DMS53 (cell line): ENCODE measurements around the gene HLA-DQB1.
"Not testable (repeated sequence)": the region's sequence is repeated elsewhere in the genome, so short reads cannot be mapped to it uniquely, and the experiment has no call there.

Source experiments
- DNase-seq: peaks from one replicate; lab custom pipeline; 2025; lab: John Stamatoyannopoulos, UW

Gene HLA-DQB1

DNA sequence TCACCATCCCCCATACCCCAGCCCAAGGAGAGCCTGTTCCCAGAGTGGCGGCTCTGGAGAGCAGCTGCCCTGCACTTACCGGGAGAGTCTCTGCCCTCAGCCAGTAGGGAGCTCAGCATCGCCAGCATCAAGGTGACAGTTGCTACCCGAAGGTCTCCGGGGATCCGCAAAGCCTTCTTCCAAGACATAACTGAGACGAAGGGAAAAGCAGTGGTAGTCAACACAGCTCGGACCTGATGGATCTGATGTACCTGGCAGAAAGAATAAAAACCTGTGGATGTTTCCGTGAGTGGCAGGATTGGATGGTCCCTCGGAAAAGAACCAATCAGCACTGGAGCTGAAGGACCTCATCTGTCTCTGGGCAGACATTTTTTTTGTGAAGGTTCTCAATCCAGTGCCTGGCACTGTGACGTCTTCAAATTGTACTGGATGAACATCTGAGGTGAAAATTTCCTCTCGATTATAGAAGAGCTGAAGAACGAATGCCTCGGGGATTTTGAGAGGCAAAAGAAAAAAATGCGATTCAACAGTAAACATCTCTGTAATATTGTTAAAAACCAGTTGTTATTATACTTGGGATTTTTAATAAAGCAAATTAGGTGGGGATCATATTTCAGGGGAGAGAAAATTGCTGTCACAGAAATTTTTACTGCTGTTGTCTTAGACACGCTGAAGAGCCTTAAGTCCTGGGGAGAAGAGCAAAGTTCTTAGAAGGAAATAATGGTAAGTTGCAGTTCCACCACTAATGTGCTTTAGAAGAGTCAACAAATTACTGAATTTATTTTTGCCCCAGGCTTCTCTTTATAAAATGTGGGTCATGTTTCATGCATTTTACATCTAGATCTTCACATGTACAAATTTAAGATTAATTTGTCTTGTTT is at the start of gene HLA-DQB1:
Gene HLA-DQB1 (minus strand): TSS at position 238 of the 881 bp plus-strand sequence. CDS start 50 bp downstream, at position 188.
- peak; percentile 94 for DNase-seq

DNA sequence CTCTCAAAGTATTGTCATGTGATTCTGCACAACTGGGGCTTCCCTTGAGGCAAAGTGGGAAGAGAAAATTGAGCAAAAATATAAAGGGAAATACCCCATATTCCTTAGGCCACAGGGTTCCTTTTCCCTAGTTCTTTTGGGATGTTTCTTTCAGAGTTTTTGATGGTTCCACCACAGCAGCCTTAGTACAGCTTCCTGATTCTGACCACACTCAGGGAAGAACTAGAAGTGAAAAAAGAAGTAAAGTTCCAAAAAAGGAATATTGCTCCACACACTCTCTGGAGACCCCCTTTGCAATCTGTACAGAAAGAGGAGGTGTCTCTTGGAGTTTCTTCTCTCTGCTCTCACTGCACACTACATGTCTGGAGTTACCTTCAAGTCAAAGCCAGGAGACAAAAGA is 46.8 kb upstream of the HLA-DQB1 start:
- DNase-seq: no peak

DNA sequence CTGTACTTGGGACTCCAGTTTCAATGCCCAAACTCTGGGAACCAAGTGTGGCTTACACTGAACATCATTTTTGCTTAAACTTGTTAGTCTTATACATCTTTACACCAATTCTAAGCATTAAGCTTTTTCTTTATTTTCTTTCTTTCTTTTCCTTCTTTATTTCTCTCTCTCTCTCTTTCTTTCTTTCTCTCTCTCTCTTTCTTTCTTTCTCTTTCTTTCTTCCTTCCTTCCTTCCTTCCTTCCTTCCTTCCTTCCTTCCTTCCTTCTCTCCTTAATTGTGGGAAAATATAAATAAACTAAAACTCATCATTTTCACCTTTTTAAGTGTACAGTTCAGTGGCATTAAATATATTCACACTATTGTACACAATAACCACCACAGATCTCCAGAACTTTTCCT is 43.2 kb upstream of the HLA-DQB1 start:
- DNase-seq: no peak

GRCh38 chr6:32705164-32705563 is 38.7 kb upstream of the HLA-DQB1 start:
- DNase-seq: not testable (repeated sequence)

DNA sequence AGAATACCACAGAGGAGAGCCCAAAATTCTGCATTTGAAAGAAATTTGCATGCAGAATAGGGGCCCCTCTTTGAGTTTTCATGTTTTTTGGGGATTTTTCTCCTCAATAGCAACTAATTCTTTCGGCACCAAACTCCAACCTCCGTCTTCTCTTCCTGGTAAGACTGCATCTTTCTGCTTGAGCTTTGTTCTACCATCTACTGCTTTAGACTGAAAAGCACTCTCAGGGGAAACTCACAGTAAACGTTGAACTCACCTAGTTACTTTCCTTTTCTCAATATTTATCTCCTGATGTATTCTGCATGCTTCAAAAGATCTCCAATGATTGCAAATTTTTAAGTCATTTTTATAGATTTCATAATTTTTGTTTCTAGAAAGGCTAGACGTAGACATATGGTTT is 36.9 kb upstream of the HLA-DQB1 start:
- no peak for DNase-seq

GRCh38 chr6:32700391-32701040 is 34.1 kb upstream of the HLA-DQB1 start:
- DNase-seq: peak; percentile 78

DNA sequence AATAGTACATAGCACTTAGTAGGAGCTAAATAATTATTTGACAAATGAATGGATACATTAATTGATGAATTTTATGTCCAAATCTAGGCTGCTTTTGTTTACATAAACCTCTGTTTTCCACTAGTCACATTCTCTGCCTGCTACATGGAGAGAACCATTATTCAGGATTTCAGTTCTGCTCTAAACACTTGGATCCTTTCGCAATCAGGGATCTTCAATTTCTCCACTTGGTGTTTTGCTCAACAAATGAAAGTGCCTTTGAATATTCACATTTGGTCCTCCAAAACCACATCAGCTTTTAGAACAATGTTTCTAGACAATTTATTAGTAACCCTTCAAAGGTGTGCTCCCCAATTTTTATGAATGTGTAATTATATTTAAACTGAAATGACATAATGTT is 30.6 kb upstream of the HLA-DQB1 start:
- no peak for DNase-seq

- DNase-seq: peak; percentile 89
These were observed 25.6 kb upstream of the HLA-DQB1 start for GRCh38 chr6:32692019-32692418.

- DNase-seq: no peak
These were observed 23.4 kb upstream of the HLA-DQB1 start for GRCh38 chr6:32689531-32690501.

GRCh38 chr6:32685603-32686002 is 19.1 kb upstream of the HLA-DQB1 start:
- peak; percentile 15 for DNase-seq

- no peak for DNase-seq
These were observed 17.8 kb upstream of the HLA-DQB1 start for GRCh38 chr6:32684246-32684645.

GRCh38 chr6:32680055-32680454 is 13.6 kb upstream of the HLA-DQB1 start:
- DNase-seq: no peak

GRCh38 chr6:32679492-32679891 is 13.0 kb upstream of the HLA-DQB1 start:
- DNase-seq: no peak

DNA sequence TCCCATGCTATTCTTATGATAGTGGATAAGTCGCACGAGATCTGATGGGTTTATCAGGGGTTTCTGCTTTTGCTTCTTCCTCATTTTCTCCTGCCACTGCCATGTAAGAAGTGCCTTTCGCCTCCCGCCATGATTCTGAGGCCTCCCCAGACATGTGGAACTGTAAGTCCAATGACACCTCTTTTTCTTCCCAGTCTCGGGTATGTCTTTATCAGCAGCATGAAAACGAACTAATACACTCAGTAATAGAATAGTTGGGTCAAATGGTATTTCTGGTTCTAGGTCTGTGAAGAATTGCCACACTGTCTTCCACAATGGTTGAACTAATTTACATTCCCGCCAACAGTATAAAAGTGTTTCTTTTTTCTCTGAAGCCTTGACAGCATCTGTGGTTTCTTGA is 7.7 kb upstream of the HLA-DQB1 start:
- DNase-seq: not testable (repeated sequence)

DNA sequence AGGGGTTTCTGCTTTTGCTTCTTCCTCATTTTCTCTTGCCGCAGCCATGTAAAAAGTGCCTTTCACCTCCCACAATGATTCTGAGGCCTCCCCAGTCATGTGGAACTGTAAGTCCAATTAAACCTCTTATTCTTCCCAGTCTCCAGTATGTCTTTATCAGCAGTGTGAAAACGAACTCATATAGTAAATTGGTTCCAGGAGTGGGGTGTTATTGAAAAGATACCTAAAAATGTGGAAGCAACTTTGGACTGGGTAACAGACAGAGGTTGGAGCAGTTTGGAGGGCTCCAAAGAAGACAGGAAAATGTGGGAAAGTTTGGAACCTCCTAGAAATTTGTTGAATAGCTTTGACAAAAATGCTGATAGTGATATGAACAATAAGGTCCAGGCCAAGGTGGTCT is 5.5 kb upstream of the HLA-DQB1 start:
- not testable (repeated sequence) for DNase-seq

DNA sequence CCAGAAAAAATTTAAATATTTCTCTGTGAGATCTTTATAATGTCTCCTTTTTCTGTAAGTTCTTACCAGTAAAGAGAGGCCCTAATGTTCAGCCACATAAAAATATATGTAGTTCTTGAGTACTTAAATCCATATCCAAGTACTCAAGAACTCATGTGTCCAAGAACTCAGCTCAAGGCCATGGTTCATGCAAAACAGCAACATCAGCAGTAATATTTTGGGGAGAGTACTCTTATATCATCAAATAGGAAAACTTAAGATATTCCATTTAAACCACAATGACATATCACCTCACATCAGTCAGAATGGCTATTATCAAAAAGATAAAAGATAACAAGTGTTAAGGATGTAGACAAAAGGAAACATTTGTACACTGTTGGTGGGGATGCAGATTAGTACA is 3.4 kb upstream of the HLA-DQB1 start:
- DNase-seq: no peak

DNA sequence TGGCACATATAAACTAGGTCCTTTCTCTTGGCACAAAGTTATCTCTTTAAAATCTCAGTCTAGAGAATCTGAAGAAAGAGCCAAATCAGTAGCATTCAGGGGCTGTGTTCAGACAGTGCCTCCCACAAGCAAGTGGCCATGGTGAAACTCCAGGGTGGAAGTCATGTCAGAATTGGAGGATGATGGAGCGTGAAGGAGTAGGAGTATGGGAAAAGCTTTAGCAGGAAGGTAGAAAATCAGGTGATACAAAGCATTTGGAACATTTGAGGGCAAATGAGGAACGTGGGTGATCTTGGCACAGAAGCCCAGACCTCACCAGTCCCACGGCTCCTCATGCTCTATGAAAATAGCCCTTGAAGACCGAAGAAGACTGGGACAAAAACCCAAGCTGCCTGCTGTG is 2.8 kb upstream of the HLA-DQB1 start:
- no peak for DNase-seq

DNA sequence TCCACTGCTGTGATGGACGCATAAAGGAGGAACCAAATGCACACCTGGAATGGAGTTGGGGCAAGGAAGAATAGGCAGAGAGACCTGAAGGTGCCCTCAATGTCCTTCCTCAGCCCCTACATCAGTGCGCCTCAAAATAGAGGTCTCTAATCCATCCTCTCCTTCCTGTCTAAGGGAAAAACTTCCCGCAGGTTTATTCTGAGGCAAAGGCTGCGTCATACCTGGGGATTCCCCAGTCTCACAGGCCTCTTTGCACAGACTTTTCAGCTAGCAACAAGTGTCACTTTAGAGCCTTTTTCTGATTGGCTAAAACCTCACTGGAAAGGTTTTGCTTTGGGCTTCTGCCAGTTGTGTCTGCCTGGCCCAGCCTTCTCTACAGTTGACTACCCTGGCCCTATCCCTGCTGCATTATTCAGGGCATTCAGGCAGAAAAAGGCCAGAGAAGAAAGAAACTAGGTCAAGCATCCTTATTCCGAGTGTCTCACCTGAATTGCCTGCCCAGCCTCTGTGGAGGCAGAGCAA is 1.8 kb upstream of the HLA-DQB1 start:
- DNase-seq: peak; percentile 94

DNA sequence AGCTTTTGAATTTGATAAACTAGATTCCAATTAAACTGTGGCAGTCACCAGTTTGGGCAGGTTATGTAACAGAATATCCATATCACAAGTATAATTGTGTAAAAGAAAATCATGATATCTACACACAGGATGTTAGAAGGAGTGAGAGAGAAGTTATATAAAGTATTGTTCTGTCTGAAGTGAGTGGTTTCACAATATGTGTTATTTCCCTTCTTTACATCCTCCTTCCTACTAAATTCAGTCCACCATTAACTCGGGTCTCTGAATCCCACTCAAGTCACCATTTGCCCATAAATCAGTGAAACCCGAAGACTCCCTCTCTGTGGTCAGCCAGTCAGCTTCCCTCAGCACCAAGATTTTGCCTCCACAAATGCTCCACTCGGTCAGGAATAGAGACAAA is 796 bp downstream of the HLA-DQB1 start:
- DNase-seq: peak; percentile 33

DNA sequence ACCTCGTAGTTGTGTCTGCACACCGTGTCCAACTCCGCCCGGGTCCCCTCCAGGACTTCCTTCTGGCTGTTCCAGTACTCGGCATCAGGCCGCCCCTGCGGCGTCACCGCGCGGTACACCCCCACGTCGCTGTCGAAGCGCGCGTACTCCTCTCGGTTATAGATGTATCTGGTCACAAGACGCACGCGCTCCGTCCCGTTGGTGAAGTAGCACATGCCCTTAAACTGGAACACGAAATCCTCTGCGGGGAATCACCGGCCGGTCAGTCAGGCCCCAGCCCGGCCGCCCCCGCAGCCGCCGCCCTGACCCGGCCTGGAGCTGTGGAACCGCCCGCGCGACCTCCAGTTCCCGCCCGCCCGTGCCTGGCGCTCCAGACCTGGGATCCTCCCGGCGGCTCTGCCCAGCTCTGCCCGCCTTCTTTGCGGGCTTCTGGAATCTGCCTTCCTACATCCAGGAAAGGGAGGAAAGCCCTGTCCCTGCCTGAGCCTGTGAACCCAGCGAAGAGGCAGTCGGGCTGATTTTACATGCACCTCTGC is 1.6 kb downstream of the HLA-DQB1 start:
- DNase-seq: peak; percentile 73

- DNase-seq: no peak
These were observed 2.1 kb downstream of the HLA-DQB1 start for GRCh38 chr6:32664354-32664753.

DNA sequence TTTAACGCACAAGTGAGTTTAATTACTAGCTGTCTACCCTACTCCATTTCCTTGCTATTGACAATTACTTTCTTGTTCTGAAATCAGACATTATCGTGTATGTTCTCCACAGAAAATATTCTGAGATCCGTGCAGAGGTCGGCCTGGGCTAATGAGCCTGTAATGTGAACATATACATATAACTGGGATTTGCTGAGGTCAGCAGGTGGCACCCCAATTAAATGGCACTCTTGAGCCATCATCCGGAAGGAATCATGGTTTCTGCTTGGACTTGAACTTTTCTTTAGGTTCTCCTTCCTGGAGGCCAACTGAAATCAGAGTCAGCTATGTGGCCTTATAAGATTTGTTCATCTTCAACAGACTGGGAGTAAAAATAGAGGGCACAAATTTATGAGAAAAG is 3.6 kb downstream of the HLA-DQB1 start:
- DNase-seq: no peak
